ENCODE data around the gene DRC1. TPM values are rescaled to one million over a fixed set of nuclear protein-coding genes. Genes with fewer than 3 reads are reported as not detected.
"Not testable (repeated sequence)": the region's sequence is repeated elsewhere in the genome, so short reads cannot be mapped to it uniquely, and the experiment has no call there.

The DRC1 gene
- total RNA-seq = not detected
- not detected for total RNA-seq (2013)

- ATAC-seq = peak in 1 of 3 donors; percentile 25
- Histone ChIP-seq H3K9me3 (ENCODE audit: control insufficient read depth, insufficient read depth, low read length) (no peaks in the 10 kb centered on the region), H3K27me3 (ENCODE audit: control insufficient read depth, insufficient read depth, low read length) (peaks cover 6% of the 10 kb centered on the region), H3K36me3 (ENCODE audit: control insufficient read depth, insufficient read depth, low read length) (no peaks in the 10 kb centered on the region), H3K4me1 (ENCODE audit: control insufficient read depth, insufficient read depth, low read length) (peaks cover 5% of the 10 kb centered on the region), H3K27ac (ENCODE audit: low read length) (no peak within 1 kb of the TSS), H3K4me3 (ENCODE audit: low read length) (no peak within 1 kb of the TSS)
- no peak for TF ChIP-seq CTCF (IDR thresholded peaks at IDR 0.05)
- H3K36me3 Mint-ChIP-seq = peaks cover 3% of the 10 kb centered on the region
- no peak for DNase-seq
- peaks cover 2 to 4% of the 10 kb centered on the region in 2 donors for H3K27me3 Mint-ChIP-seq (ENCODE audit: low read depth in 2 of 2)
- no peak within 1 kb of the TSS for H3K4me3 Mint-ChIP-seq
- intact Hi-C loops (cut with micrococcal nuclease) = no loop called here
- no peaks in the 10 kb centered on the region for H3K9me3 Mint-ChIP-seq
- WGBS (ENCODE audit: insufficient coverage) = 20% methylated on average over 63 of the region's 63 CpGs
- no peak within 1 kb of the TSS for H3K27ac Mint-ChIP-seq
- H3K4me1 Mint-ChIP-seq = peaks cover 3 to 6% of the 10 kb centered on the region in 2 donors
Observed at GRCh38 chr2:26401739-26402541, at the start of gene DRC1. DRC1 (plus strand) TSS chr2:26401920; CDS start chr2:26401990, 70 bp downstream.

GRCh38 chr2:26352892-26353291 lies 48.8 kb upstream of the DRC1 start:
- Histone ChIP-seq H3K9me3 (ENCODE audit: control insufficient read depth, insufficient read depth, low read length) (no peaks in the 10 kb centered on the region), H3K27ac (ENCODE audit: low read length) (no peak overlapping the region), H3K4me1 (ENCODE audit: control insufficient read depth, insufficient read depth, low read length) (no peaks in the 10 kb centered on the region), H3K36me3 (ENCODE audit: control insufficient read depth, insufficient read depth, low read length) (no peaks in the 10 kb centered on the region), H3K27me3 (ENCODE audit: control insufficient read depth, insufficient read depth, low read length) (no peaks in the 10 kb centered on the region), H3K4me3 (ENCODE audit: low read length) (no peak overlapping the region)
- intact Hi-C loops (cut with micrococcal nuclease) = no loop called here
- H3K4me3 Mint-ChIP-seq = no peak overlapping the region
- no peak for TF ChIP-seq CTCF (IDR thresholded peaks at IDR 0.05)
- 69% methylated on average over 1 of the region's 1 CpG for WGBS (ENCODE audit: insufficient coverage)
- H3K27me3 Mint-ChIP-seq (ENCODE audit: low read depth in 2 of 2) = no peaks in the 10 kb centered on the region
- ATAC-seq = no peak
- no peaks in the 10 kb centered on the region for H3K36me3 Mint-ChIP-seq
- peaks cover 30 to 48% of the 10 kb centered on the region in 2 donors for H3K4me1 Mint-ChIP-seq
- no peak for DNase-seq
- H3K27ac Mint-ChIP-seq = no peak overlapping the region
- no peaks in the 10 kb centered on the region for H3K9me3 Mint-ChIP-seq

GRCh38 chr2:26354469-26354868 lies 47.3 kb upstream of the DRC1 start:
- H3K4me1 ChIP-seq (ENCODE audit: control insufficient read depth, insufficient read depth, low read length); H3K27me3 Mint-ChIP-seq (ENCODE audit: low read depth in 2 of 2); H3K9me3 ChIP-seq (ENCODE audit: control insufficient read depth, insufficient read depth, low read length); H3K27ac ChIP-seq (ENCODE audit: low read length); H3K27me3 ChIP-seq (ENCODE audit: control insufficient read depth, insufficient read depth, low read length); H3K36me3 Mint-ChIP-seq; DNase-seq; H3K27ac Mint-ChIP-seq; H3K4me3 Mint-ChIP-seq; H3K9me3 Mint-ChIP-seq; intact Hi-C loops (cut with micrococcal nuclease); H3K36me3 ChIP-seq (ENCODE audit: control insufficient read depth, insufficient read depth, low read length); ATAC-seq; H3K4me3 ChIP-seq (ENCODE audit: low read length): not testable (repeated sequence)
- WGBS (ENCODE audit: insufficient coverage) = 98% methylated on average over 13 of the region's 16 CpGs
- peaks cover 30 to 49% of the 10 kb centered on the region in 2 donors for H3K4me1 Mint-ChIP-seq

GRCh38 chr2:26355038-26355995 lies 46.4 kb upstream of the DRC1 start:
- WGBS (ENCODE audit: insufficient coverage) = 92% methylated on average over 9 of the region's 9 CpGs
- H3K4me3 ChIP-seq (ENCODE audit: low read length) = no peak overlapping the region
- H3K27ac Mint-ChIP-seq = no peak overlapping the region
- H3K27me3 Mint-ChIP-seq (ENCODE audit: low read depth in 2 of 2) = no peaks in the 10 kb centered on the region
- H3K9me3 ChIP-seq (ENCODE audit: control insufficient read depth, insufficient read depth, low read length) = no peaks in the 10 kb centered on the region
- ATAC-seq = no peak
- no peak for DNase-seq
- H3K9me3 Mint-ChIP-seq = no peaks in the 10 kb centered on the region
- H3K27me3 ChIP-seq (ENCODE audit: control insufficient read depth, insufficient read depth, low read length) = no peaks in the 10 kb centered on the region
- no peaks in the 10 kb centered on the region for H3K4me1 ChIP-seq (ENCODE audit: control insufficient read depth, insufficient read depth, low read length)
- peaks cover 39 to 58% of the 10 kb centered on the region in 2 donors for H3K4me1 Mint-ChIP-seq
- no peaks in the 10 kb centered on the region for H3K36me3 ChIP-seq (ENCODE audit: control insufficient read depth, insufficient read depth, low read length)
- H3K4me3 Mint-ChIP-seq = no peak overlapping the region
- H3K36me3 Mint-ChIP-seq = no peaks in the 10 kb centered on the region
- intact Hi-C loops (cut with micrococcal nuclease) = no loop called here
- H3K27ac ChIP-seq (ENCODE audit: low read length) = no peak overlapping the region
- no peak for TF ChIP-seq CTCF (IDR thresholded peaks at IDR 0.05)
